OCI-LY7 (cell line): ENCODE results near the gene DMD.

Experiments
- EZH2phosphoT487 ChIP-seq: fragments of 200-600 bp; sonication (generic); IDR thresholded peaks from 2 replicates; pipeline ENCODE4 v1.6.1; 2018; ENCODE audit warnings: low read depth, borderline replicate concordance, mild to moderate bottlenecking, mixed run types, antibody characterized with exemption, low read length, moderate library complexity, mixed read lengths
- TF ChIP-seq, protein P1 (sequence below): fragments of 200-600 bp; sonication (generic); conservative IDR thresholded peaks from 2 replicates; pipeline ENCODE4 v1.5.1; 2014; ENCODE audit warnings: mild to moderate bottlenecking, antibody characterized with exemption, low read length, moderate library complexity, mixed read lengths

- TF ChIP-seq, protein P1, sequence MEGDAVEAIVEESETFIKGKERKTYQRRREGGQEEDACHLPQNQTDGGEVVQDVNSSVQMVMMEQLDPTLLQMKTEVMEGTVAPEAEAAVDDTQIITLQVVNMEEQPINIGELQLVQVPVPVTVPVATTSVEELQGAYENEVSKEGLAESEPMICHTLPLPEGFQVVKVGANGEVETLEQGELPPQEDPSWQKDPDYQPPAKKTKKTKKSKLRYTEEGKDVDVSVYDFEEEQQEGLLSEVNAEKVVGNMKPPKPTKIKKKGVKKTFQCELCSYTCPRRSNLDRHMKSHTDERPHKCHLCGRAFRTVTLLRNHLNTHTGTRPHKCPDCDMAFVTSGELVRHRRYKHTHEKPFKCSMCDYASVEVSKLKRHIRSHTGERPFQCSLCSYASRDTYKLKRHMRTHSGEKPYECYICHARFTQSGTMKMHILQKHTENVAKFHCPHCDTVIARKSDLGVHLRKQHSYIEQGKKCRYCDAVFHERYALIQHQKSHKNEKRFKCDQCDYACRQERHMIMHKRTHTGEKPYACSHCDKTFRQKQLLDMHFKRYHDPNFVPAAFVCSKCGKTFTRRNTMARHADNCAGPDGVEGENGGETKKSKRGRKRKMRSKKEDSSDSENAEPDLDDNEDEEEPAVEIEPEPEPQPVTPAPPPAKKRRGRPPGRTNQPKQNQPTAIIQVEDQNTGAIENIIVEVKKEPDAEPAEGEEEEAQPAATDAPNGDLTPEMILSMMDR: no peak
- no peak for TF ChIP-seq EZH2phosphoT487
Observed at GRCh38 chrX:32455704-32456103, 755.6 kb downstream of the DMD start.
